ENCODE results near the gene CACNA1H.

The CACNA1H gene

GRCh38 chr16:1149101-1149636, 3.7 kb upstream of the CACNA1H start:
- H3K27me3 ChIP-seq: peaks cover 4% of the 10 kb centered on the region
- H3K36me3 ChIP-seq: no peaks in the 10 kb centered on the region
- peaks cover 5% of the 10 kb centered on the region; the same call in 1 of the 2 replicates for H3K4me1 ChIP-seq
- H3K9me3 ChIP-seq: no peaks in the 10 kb centered on the region
- DNase-seq: no peak
- TF ChIP-seq, protein P1, sequence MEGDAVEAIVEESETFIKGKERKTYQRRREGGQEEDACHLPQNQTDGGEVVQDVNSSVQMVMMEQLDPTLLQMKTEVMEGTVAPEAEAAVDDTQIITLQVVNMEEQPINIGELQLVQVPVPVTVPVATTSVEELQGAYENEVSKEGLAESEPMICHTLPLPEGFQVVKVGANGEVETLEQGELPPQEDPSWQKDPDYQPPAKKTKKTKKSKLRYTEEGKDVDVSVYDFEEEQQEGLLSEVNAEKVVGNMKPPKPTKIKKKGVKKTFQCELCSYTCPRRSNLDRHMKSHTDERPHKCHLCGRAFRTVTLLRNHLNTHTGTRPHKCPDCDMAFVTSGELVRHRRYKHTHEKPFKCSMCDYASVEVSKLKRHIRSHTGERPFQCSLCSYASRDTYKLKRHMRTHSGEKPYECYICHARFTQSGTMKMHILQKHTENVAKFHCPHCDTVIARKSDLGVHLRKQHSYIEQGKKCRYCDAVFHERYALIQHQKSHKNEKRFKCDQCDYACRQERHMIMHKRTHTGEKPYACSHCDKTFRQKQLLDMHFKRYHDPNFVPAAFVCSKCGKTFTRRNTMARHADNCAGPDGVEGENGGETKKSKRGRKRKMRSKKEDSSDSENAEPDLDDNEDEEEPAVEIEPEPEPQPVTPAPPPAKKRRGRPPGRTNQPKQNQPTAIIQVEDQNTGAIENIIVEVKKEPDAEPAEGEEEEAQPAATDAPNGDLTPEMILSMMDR (IDR thresholded peaks at IDR 0.05; ENCODE audit: low read depth, low read length): no peak
- H3K4me3 ChIP-seq (ENCODE audit: low read depth, low read length): no peak overlapping the region

DNA sequence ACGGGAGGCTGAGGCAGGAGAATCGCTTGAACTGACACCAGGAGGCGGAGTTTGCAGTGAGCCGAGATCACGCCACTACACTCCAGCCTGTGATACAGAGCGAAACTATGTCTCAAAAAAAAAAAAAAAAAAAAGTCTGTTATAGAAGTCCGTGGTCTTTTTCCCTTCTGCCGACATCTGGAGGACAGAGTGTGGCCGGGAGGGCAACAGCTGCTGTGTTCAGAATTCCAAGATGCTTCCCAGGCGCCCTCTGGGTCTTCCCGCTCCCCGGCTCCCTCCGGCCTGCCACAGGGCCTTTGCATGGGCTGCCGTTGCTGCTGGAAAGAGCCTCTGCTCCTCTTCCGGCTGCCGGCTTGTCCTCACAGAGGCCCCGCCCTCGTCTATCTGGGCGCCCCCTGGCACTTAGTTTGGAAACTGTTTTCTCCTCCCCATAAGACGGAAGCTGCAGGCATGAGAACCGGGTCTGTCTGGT, 2.4 kb upstream of the CACNA1H start:
- TF ChIP-seq, protein P1 (IDR thresholded peaks at IDR 0.05; ENCODE audit: low read depth, low read length): no peak
- H3K9me3 ChIP-seq: no peaks in the 10 kb centered on the region
- H3K4me1 ChIP-seq: peaks cover 5% of the 10 kb centered on the region; the same call in 1 of the 2 replicates
- no peak overlapping the region for H3K4me3 ChIP-seq (ENCODE audit: low read depth, low read length)
- DNase-seq: peak; percentile 45
- H3K27me3 ChIP-seq: peaks cover 4% of the 10 kb centered on the region
- H3K36me3 ChIP-seq: no peaks in the 10 kb centered on the region

DNA sequence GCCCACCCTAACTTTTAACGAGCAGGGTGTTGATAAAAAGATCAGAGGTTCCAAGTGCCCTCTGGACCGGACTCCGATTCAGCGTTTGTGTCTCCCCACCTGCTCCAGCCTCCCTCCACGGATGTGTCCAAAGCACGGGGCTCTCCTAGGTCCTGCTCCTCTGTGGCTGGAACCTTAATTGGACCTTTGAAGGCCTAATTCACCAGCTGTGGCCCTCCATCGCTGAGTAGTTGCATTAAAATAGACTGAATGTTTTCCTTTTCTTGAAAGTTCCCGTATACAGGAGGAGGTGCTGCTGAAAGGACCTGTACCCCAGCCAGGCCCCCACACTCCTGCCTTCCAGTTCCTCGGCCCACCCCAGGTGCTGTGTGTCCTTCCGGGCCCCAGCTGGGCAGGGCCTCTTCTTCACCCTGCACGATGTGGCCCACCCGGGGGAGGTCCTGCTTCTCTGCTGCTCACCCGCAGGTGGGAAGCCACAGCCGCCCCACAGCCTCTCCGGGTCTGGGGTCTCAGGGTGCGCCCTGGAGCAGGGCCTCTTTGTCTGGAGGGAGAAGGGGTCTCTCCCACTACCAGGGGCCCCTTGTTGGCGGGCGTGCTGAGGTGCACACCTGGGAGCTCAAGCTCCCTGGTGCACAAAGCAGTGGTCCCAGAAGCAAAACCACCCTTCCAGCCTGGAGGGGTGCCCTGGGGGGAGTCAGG, 1.3 kb upstream of the CACNA1H start:
- DNase-seq: no peak
- Histone ChIP-seq H3K4me1 (peaks cover 5% of the 10 kb centered on the region; the same call in 1 of the 2 replicates), H3K27me3 (peaks cover 4% of the 10 kb centered on the region), H3K9me3 (no peaks in the 10 kb centered on the region), H3K4me3 (ENCODE audit: low read depth, low read length) (no peak overlapping the region), H3K36me3 (no peaks in the 10 kb centered on the region)
- TF ChIP-seq, protein P1 (IDR thresholded peaks at IDR 0.05; ENCODE audit: low read depth, low read length): no peak

DNA sequence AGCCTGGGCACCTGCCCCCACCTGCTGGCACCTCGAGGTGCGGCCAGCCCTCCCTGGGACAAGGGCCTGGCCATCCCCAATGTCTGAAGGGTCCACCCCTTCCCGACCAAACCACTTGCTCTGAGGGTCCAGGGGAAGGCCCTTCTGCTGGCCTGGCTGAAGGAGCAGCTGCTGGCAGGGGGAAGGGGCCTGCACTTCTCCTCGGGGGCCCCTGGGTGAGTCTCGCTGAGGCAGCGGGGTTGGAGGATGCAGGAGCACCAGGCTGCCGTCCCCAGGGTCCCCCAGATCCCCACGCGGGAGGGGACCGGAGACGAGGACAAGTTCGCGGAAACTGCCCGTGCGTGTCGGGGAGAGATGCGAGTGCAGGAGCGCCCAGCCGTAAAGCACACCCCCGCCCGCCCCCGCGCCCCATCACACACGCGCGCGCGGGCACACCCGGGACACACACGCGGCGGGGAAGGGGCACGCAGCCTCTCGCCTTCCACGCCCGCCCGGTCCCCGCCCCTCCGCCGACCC, 725 bp upstream of the CACNA1H start:
- Histone ChIP-seq H3K4me1 (peaks cover 5% of the 10 kb centered on the region; the same call in 1 of the 2 replicates), H3K27me3 (peaks cover 4% of the 10 kb centered on the region), H3K9me3 (no peaks in the 10 kb centered on the region), H3K36me3 (no peaks in the 10 kb centered on the region), H3K4me3 (ENCODE audit: low read depth, low read length) (0 out of 2 replicates have a peak overlapping the region, but pooled peaks have one; percentile 2)
- DNase-seq: peak; percentile 51
- TF ChIP-seq, protein P1 (IDR thresholded peaks at IDR 0.05; ENCODE audit: low read depth, low read length): no peak

- Histone ChIP-seq H3K4me3 (ENCODE audit: low read depth, low read length) (no peak overlapping the region), H3K27me3 (peaks cover 4% of the 10 kb centered on the region), H3K4me1 (peaks cover 5% of the 10 kb centered on the region; the same call in 1 of the 2 replicates), H3K36me3 (no peaks in the 10 kb centered on the region), H3K9me3 (no peaks in the 10 kb centered on the region)
- TF ChIP-seq, protein P1 (IDR thresholded peaks at IDR 0.05; ENCODE audit: low read depth, low read length): no peak
- peak; percentile 40 for DNase-seq
Measured at GRCh38 chr16:1153480-1154160, 714 bp downstream of the CACNA1H start.

All from BE2C (cell line).